ENCODE data around the gene ANKS1A.

ANKS1A gene

DNA sequence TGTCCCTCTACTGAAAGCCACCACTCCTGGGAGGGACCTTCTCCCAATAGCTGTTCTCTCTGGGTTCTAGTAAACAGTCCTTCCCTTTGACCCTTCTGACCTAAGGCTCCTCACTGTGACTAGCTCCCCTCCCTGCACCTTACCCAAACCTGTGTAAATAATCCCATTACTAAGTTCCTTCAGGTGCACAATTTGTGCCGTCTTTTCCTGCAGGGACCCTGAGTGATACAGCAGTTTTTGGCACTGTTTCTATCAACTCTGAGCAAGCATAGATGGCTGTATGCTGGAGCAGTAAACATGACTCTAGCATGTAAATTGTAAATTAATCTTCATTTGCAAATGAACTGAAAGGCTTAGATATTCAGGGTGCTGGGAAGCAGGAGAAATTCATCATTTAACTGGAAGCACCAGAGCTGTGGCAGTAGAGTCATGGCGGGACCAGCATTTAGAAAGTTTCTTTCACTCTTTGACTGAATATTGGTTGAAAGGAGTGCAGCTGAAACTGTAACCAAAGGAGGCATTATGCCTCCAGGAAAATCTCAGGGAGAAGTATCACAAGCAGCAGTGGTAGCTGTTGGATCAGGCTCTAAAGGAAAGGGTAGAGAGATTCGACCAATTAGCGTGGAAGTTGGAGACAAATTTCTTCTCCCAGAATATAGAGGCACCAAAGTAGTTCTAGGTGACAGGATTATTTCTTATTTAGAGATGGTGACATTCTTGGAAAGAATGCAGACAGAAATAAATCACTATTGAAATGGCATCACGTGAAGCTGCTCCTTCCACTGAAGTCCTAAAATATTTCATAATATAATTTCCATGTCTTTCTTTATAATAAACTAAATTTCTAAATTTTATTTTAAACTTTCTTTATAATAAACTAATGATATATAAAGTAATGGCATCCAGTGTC lies 134.3 kb downstream of the ANKS1A start:
- DNase-seq (ENCODE audit: low spot score): no peak

DNA sequence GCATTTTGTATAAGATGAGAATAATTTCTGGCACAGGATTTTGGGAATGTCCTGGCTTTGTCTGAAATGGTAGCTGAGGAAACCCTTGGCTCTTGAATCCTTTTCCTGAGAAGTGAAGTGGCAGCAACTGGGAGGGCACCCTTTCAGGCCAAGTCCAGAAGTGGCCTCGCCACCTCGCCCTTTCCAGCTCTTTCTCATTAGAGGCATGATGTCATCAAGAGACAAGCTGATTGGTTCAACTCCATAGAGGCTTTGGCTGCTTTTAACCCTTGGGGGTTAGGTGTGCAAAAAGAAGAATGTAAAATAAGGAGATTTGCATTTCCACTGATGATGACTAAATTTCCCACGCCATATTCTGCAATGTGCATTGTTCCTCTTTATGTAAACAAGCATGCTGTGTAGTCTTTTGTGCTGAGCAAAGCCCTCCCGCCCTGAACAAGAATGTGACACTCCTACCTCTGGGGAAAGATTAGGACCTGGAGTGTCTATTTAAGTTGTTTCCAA lies 135.5 kb downstream of the ANKS1A start:
- DNase-seq (ENCODE audit: low spot score): peak; percentile 80

DNA sequence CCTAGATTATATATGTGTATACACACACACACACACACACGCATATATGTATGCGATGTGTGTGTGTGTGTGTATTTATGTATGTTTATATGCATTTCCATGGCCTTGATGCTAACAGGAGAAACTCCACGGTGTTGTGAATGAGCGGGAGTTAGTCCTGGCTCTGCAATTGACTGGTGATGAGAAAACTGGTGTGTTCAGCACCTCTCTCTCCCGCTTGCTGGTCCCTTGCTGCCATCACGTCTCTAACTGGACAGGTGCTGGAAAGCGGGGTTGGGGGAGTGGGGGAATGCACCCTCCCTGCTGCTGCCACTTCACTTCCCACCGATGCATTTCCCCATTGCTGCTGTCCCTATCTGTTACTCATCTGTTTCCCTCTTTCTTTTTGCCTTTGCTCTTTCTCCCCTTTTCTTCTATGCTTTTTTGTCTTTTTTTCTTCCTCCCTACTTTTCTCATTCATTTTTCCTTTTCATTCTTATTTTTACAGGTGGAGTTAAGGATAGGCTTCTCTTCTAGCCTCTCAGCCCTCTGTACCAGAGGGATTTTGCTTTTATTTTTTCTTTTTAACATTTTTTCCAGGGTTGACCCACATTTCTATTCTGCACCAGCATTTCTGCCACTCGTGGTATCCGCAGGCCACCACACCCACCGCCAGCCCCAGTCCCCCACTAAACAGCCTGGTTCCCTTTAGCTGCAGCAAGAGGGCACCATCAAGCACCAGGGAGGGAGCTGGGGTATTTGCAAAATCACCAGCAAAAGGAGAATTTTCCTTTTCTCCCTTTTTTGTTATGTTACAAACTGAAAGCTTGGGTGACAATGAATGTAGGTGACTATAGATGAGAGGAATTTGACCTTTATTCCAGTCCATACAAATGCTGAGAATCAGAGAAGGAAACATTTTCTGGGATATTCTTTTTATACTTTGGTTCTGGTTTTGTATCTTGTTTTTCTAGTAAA lies 136.5 kb downstream of the ANKS1A start:
- DNase-seq (ENCODE audit: low spot score): no peak

DNA sequence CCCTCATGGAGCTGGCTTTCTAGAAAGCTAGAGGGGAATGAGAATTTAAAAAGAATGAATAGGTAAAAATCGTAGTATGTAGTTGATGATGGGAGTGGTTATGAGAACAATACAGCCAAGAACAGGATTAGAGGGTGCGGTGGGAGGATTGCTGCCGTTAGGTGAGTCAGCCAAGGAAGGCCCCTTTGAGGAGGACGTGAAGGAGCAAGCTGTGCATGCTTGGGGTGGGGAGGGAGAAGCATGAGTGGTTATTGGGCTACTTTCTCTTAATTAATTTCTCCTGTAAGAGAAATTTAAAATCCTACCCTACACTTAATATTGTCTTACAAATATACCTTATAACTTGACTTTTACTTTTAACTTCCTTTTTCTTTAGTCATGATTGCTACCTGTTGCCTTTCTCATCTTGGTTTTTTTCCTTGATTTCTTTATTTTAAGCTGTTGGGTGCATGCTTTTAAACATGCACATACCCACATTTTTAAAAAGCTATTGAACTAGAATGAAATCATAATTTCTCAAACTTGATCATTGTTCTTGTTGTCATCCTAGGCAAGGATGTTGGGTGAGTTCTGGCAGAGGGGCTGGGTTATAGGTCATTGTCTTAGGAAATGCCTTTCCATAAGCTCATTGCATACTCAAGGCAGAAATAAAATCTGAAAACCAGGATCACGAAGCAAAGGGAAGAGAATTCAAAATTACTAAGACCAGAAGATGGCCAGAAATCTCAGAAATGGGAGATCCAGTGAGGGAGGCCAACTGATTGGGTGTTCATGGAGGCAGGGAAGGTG lies 137.6 kb downstream of the ANKS1A start:
- no peak for DNase-seq (ENCODE audit: low spot score)

DNA sequence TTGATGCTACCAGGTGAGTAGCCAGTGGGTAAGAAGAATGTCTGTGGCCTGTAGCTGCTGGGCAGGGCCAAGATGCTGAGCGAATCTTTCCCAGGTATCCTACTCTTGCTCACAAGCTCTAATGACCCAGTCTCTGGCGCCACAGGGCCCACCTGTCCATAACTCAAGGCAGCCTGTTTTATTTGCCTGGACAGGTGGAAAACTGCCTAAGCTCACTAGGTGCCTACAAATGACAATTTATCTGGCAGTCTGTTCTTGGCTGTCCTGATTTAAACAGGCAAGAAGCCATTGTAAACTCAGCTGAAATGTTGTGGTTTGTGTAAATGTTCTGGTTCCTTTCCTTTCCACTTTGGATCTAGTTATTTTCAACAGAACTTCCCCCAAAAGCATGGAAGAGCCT lies 138.8 kb downstream of the ANKS1A start:
- no peak for DNase-seq (ENCODE audit: low spot score)

DNA sequence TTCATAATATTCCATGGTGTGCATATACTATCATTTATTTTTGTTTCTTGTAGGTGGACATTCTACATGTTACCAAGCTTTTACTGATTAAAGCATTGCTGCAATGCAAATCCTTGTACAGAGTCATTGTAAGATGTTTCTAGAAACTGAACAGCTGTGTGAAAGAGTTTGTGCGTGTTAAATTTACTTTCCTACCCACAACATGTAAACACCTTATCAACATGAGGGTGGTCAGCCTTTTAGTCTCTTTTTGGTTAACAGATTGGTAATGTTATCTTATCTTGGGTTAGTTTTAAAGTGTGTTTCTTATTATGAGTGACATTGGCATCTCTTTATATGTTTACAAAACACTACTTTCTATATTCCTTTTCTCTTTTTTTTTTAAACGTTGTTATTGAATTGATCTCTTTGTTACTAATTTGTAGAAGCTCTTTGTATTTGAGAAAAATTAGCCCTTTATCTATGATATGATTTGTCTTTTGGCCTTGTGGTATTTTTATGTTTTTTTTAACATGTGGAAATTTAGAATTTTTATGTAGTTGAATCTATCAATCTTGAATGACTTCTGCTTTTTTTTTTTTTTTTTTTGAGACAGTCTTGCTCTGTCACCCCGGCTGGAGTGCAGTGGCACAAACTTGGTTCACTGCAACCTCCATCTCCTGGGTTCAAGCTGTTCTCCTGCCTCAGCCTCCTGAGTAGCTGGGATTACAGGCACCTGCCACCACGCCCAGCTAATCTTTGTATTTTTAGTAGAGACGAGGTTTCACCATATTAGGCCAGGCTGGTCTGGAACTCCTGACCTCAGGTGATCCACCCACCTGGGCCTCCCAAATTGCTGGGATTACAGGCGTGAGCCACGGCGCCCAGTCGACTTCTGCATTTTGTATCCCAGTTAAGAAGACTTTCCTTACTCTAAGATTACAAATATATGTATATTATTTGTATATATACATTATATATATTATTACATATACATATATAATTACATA lies 140.0 kb downstream of the ANKS1A start:
- DNase-seq (ENCODE audit: low spot score): no peak

DNA sequence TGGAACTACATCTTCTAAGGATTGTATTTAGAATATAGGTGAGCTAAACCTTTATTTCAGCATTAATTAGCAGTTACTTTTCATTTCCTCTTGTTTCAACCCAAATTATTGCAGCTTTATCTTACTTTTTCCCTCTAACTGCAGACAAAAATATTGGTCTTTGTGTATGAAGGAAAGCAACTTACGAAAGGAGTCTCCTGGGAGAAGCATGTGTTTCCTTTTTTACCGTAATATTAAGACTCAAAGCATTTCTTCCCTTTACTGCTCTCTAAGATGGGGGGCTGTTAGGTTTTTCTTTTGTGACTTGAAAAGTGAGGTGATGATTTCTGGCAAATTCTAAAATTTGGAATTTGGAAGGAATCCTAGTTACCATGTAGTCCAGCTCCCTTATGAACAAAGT lies 141.0 kb downstream of the ANKS1A start:
- no peak for DNase-seq (ENCODE audit: low spot score)

DNA sequence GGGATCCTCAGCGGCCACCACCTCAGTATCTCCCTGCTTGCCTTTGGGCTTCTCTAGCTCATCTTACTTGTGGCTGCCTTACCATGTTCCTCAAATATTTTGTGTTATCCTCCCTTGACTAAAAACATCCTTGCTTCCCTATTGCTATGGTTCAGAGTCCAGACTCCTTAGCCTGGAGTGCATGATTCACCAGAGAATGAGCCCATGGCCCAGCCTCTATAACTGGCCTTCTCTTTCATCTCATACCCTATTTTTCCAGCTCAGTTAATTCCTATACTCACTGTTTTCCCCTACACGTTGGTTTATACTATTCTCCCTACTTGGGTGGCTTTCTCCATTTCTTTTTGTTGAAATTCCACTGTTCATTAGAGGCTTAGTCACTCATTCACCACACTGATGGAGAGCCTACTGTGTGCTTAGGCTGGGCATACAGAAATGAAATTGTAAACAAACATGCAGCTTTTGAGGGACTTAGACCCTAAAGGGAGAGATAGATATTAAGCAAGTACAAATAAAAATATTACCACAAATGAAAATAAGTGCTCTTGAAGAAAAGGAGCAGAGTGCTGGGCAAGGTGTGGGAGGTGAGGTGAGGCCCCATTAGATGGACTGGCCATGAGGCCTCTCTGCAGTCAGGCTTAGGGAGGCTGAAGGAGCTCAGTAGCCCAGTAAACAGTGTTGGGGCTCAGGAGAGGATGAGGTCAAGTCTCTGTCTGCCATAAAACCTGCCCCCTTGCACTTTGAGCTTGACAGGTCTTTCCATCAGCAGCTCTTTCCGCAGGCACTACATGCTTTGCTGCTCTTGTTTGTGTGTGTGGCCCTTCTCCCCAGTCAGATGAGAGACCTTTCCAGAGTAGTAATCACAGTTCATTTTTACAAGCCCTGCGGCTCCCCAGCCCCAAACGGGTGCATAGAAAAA lies 142.8 kb downstream of the ANKS1A start:
- DNase-seq (ENCODE audit: low spot score): no peak

DNA sequence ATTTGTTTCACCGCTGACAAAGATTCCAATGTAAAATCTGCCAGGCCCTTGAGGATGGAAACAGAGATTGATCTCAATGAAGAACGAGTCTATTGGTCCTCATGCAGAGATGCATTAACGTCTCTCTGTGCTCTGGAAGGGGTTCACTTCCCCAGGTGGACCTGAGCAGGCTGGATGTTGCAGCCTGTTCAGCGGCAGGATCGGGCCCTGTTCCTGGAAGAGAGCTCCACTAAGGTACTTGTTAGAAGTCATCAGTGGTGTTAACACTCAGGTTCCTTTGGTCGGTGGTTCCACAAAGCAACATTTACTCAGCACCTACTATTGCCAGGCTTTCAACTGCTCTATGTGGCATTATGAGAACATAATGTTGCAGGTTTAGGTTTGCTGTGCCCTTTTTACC lies 144.6 kb downstream of the ANKS1A start:
- no peak for DNase-seq (ENCODE audit: low spot score)

DNA sequence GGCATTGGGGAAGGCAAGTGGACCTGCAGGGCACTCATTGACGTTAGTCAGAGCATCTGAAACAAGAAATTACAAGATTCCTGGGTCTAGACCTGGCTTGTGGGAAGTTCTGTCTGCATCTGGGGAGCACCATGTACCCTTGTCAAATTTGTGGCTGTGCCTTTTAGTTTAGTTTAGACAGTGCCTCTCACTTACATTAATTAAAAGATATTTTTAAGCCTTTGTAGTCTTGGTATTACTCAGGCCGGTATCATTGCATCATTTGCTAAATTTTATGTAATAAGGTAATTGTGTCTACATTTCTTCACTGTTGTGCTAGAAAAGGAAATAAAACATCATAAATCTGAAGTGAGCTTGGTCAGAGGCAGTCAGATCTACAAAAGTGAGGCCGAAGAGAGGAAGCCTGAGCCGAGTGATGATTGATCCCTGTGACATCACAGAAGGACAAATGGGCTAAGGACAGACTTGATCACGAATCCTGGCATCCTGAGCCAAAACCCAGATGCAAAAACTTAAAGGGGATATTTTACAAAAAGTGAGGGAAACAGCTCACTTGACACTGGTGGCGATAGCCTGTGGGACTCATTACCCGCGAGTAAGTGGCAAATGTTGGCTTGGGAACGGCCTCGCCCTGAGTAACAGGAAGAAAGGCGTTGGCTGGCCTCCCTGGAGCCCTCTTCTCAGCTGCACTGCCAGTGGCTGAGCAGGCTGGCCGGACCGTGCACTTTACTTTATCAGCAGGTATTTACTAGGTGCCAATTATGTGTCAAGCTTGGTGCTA lies 145.5 kb downstream of the ANKS1A start:
- no peak for DNase-seq (ENCODE audit: low spot score)

DNA sequence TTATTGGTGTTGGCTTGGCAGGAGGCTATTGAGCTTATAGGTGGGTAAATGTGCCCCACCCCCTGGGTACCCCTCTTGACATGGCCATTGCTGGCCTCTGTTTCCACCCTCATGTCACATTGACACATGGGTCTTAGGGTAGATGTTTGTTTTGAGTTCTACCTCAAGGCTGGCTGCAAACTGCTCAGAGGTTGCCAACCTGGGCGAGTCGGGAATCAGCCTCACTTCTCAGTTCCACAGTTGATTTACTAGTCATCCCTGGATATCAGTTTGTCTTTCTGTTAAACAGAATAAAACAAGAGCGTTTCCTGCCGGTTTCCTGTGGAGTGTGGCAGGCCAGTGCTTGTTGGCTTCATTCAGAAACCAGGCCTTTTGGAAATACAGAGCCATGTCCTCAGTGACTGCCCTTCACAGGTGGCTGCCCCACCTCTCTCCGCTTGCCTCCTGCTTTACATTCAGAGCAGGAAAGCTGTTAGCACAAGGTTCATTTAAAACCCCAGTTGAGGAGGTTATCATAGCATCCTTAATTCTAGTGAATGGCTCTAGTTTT lies 146.5 kb downstream of the ANKS1A start:
- DNase-seq (ENCODE audit: low spot score): no peak

DNA sequence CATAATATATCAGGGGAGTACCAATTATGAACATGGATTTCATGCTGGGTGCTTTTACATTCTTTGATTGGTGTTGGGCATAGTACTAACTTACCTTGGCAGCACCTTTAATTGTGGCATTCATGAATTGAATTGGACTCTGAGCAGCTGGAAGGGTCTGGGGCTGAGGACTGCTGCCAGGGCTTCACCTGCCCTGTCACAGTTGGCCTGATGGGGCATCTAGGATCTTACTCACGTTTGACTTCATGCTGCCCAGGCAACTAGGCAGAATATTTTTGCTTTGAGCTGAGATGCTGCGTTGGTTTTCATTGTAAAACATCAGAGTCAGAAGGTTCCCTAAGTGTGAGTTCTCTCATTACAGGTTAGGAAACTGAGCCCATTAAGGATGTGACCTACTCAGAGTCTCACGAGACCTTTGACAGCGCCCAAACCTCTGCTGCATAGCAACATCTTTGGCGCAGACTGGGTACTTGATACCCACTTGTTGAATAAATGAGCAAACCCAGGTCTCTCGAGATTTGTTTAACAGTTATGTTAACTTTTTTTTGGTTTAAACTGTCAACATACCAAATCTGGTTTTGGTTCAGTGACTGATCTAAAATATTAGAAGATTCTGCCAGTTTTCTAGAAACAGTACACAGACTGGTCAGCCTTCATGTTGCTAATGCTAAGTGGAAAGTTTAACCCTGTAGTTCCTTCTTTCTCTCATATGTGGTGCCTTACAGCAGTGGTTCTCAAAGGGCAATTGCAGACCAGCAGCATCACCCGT lies 147.2 kb downstream of the ANKS1A start:
- no peak for DNase-seq (ENCODE audit: low spot score)

DNA sequence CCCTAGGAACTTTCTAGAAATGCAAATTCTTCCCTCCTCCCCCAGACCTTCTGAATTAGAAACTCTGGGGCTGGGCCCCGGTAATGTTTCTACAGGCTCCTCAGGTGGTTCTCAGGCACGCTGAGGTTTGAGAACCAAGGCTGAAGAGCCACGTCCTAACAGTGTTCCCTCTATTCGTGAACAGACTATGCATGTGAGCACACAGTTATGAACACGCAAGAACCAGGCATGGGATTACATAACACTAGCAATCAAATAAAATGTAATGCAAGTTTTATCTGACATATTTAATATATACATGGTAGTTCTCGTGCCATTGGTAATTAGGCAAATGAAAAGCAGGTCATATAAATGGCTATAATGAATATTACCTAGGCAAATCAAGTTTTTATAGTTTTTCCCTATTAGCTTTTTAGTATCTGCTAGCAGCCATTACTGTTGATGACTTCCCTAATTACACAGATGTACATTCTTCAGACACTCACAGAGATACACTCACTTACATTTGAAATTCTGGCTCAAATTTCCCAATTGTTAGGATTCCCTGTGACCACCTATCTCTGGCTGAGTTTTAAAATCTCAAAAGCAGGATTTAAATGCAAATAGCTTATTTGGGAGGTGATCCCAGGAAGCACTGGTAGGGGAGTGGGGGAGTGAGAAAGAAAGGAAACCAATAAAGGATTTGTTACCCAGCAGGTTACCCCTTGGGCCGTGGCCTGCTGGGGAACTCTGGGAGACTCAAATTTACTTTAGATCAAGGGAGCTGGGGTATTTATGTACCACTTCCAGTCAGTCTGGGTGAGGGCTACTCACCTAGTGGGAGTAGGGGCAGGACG lies 148.0 kb downstream of the ANKS1A start:
- DNase-seq (ENCODE audit: low spot score): no peak

DNA sequence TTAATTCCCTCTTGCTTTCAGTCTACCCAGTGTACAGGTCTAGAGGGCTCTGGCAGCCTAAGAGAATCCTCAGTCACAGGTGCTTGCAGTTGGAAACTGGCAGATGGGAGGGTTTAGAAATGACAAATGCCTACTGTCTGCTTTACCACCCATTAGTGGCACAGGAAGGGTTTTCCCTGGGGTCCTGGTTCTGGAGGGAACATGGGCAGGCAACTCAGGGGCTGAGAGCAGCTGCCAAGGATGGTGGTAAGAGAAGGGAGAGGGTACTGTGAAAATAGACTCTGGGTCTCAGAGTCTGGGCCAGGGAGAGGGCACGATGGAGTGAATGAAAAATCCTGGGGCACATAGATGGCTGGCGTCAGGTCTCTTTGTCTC lies 148.6 kb downstream of the ANKS1A start:
- no peak for DNase-seq (ENCODE audit: low spot score)

DNA sequence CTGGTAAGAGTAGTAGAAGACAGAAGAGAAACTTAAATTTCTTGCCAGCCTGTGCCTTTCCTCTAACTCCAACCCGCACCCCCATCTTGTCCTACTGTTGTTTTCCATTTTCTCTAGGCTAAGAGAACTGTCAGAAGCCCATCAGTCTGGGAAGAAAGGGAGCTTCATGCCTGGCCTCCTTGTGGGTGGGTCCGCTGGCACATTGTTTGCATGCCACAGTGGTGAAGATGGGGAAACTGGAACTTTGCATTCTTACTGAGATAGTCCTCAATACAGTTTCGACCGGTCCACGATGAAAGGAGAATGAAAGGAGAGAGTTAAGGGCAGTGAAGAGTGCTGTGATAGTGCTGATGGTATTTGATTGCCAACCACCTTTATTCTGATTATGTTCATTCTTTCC lies 149.0 kb downstream of the ANKS1A start:
- no peak for DNase-seq (ENCODE audit: low spot score)

DNA sequence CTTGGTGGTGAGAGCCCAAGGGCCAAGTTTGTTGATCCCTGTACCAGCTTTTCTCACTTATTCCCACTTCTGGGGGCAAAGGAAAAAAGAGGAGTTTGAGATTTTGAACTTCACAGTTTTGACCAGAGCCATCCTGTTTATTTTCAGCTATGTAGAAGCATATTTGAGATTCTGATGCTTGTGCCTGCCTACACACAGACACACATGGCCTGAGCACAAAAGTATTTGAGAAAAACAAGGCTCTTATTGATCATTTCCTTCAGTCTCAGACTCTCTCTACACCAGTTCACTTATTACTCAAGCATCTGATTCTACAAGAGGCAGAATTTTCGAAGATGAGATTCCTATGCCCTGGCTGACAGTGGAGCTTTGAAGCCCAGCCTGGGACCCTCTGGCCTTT lies 151.3 kb downstream of the ANKS1A start:
- no peak for DNase-seq (ENCODE audit: low spot score)

All from SW480 (cell line).